K562 (cell line): ENCODE data around the gene S100A6. TPM values are rescaled to one million over a fixed set of nuclear protein-coding genes. Genes with fewer than 3 reads are reported as not detected.

Experiments used
- ADNP ChIP-seq: fragments of 200-800 bp; sonication (Bioruptor generic); IDR thresholded peaks from 2 replicates; pipeline ENCODE4 v1.6.1; 2016; ENCODE audit warnings: missing genetic modification characterization, missing compliant biosample characterization
- ASH1L ChIP-seq: fragments of 450-650 bp; IDR thresholded peaks from 2 replicates; pipeline ENCODE4 v1.6.1; 2018; ENCODE audit warnings: borderline replicate concordance, mild to moderate bottlenecking, low read depth; ENCODE audit not compliant: partially characterized antibody
- FIP1L1 ChIP-seq: fragments of 200-400 bp; formaldehyde crosslinking; IDR thresholded peaks from 2 replicates; pipeline ENCODE4 v1.6.1; 2018; ENCODE audit warnings: mild to moderate bottlenecking, low read depth, low read length; ENCODE audit not compliant: poor library complexity, severe bottlenecking
- HDAC1 ChIP-seq, 2 experiments: fragments of 450-650 bp; IDR thresholded peaks; 2 replicates each; pipeline ENCODE4 v1.6.1; 2016 to 2017; ENCODE audit warnings: inconsistent platforms in 1 of 2, mild to moderate bottlenecking in 1 of 2, moderate library complexity in 1 of 2
- HMG20A ChIP-seq: fragments of 450-650 bp; formaldehyde crosslinking; conservative IDR thresholded peaks from 2 replicates; pipeline ENCODE4 v1.4.0; 2020; ENCODE audit warnings: mild to moderate bottlenecking, mixed read lengths
- MAFG ChIP-seq: fragments of 450-650 bp; conservative IDR thresholded peaks from 2 replicates; pipeline ENCODE4 v1.6.1; 2016; ENCODE audit warnings: missing genetic modification characterization, missing compliant biosample characterization
- PTRF ChIP-seq: fragments of 450-650 bp; IDR thresholded peaks from 2 replicates; pipeline ENCODE4 v1.6.1; 2016; ENCODE audit warnings: mild to moderate bottlenecking, missing genetic modification characterization, missing compliant biosample characterization
- SMARCA4 ChIP-seq: fragments of 450-650 bp; IDR thresholded peaks from 2 replicates; pipeline ENCODE4 v1.6.1; 2016
- ZNF143 ChIP-seq: sonication (generic); formaldehyde crosslinking; IDR thresholded peaks from 2 replicates; pipeline ENCODE4 v1.9.0; 2022; ENCODE audit warnings: mild to moderate bottlenecking, missing genetic modification reagents
- polyA plus RNA-seq, 8 experiments: library from polyadenylated mRNA; depleted of rRNA in 4 of 8; stranded (reverse) in 5 of 8; unstranded in 3 of 8; fragments of >200 nt; fragmentation: Nextera tagmentation in 2 of 8; fragmentation: Illumina TruSeq in 1 of 8; extraction: Ambion mirVana in 2 of 8; extraction: Trizol in 1 of 8; gene quantifications; 2 replicates each; pipeline versions ENCODE4 v1.2.1 to v1.2.3, GENCODE V29; 2011 to 2014; ENCODE audit warnings: inconsistent platforms in 1 of 8, missing spikeins in 1 of 8
- total RNA-seq, 7 experiments: library from RNA; depleted of rRNA in 6 of 7; stranded (reverse); fragments of >200 nt in 6 of 7; fragmentation: Illumina TruSeq in 2 of 7; extraction: Trizol in 2 of 7; gene quantifications; 2 replicates each; pipeline versions ENCODE4 v1.2.1 to v1.2.3, GENCODE V29; 2011 to 2021; ENCODE audit warnings: low replicate concordance in 1 of 7
- TF ChIP-seq, protein P1 (sequence below), 2 experiments: fragments of 450-650 bp in 1 of 2; IDR thresholded peaks; 2 replicates each; pipeline ENCODE4 v1.6.1; 2011 to 2017; ENCODE audit warnings: low read depth in 2 of 2, antibody characterized with exemption in 1 of 2, borderline replicate concordance in 1 of 2, low read length in 1 of 2, mild to moderate bottlenecking in 1 of 2, mixed read lengths in 1 of 2; ENCODE audit not compliant: control insufficient read depth in 1 of 2
- TF ChIP-seq, protein P2 (sequence below): sonication (generic); IDR thresholded peaks from 2 replicates; pipeline ENCODE4 v1.6.1; 2016
- TF ChIP-seq, protein P3 (sequence below): sonication (generic); formaldehyde crosslinking; IDR thresholded peaks from 2 replicates; pipeline ENCODE4 v1.8.0; 2023; ENCODE audit warnings: mild to moderate bottlenecking, missing genetic modification reagents

Gene S100A6
- total and polyA plus RNA-seq, 9 of the 15 experiments (the other 6 are each of a cell fraction or from before 2014, with no cell fraction given) = 9.8 to 66.5 (median 23.2) TPM

DNA sequence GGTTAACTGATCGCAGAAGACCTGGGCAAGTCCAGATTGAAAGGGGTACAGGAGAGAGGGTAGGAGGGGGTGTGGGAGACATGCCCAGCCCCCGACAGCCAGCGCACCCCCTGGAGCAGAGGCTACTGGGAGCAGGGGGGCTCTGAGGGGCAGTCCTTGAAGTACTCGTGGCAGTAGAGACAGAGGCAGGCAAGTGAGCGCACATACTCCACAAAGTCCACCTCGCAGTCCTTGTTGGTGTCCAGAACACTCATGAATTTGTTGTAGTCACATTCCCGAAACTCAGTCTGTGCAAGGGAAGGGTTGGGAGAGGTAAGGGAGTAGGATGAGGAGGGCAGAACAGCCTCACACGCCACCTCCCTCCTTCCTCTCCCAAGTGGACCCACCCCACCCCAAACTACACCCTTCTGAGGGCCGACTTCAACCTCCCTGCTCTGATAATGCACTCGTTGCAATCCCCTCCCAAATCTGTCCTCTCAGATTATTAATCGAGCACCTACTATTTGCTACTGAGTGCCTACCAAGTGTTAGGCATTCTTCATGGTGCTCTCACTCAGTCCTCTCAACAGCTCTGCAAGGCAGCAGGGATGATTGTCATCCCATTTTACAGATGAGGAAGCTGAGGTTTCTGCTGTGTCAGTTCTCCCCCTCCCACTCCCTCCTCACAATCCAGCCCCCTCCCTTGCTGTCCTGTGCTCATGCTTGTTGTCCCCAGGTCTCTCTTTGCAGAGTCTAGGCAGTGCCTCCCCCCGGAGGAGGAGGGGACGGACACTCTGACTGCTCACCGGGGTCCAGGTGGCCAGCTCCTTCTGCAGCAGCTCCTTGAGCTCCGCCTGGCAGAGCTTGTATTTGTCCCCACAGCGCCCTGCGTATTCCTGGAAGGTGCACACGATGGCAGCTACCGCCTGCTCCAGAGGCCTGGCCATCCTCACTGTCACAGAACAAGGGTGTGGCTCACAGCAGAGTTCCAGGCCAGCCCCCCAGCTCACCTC, 12.1 kb upstream of the S100A6 start (continued):
- TF ChIP-seq FIP1L1 (no peak), PTRF (no peak), ADNP (tag) (peak; percentile 88), ASH1L (no peak), HDAC1 (IDR thresholded peaks at IDR 0.05) (peak in 1 of 2 experiments; percentile 15; a peak in 1 of 4 replicates), ZNF143 (no peak), SMARCA4 (no peak), MAFG (tag) (peak; percentile 52; the same call in 1 of the 2 replicates), HMG20A (no peak)
- TF ChIP-seq, protein P1, sequence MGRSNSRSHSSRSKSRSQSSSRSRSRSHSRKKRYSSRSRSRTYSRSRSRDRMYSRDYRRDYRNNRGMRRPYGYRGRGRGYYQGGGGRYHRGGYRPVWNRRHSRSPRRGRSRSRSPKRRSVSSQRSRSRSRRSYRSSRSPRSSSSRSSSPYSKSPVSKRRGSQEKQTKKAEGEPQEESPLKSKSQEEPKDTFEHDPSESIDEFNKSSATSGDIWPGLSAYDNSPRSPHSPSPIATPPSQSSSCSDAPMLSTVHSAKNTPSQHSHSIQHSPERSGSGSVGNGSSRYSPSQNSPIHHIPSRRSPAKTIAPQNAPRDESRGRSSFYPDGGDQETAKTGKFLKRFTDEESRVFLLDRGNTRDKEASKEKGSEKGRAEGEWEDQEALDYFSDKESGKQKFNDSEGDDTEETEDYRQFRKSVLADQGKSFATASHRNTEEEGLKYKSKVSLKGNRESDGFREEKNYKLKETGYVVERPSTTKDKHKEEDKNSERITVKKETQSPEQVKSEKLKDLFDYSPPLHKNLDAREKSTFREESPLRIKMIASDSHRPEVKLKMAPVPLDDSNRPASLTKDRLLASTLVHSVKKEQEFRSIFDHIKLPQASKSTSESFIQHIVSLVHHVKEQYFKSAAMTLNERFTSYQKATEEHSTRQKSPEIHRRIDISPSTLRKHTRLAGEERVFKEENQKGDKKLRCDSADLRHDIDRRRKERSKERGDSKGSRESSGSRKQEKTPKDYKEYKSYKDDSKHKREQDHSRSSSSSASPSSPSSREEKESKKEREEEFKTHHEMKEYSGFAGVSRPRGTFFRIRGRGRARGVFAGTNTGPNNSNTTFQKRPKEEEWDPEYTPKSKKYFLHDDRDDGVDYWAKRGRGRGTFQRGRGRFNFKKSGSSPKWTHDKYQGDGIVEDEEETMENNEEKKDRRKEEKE (IDR thresholded peaks at IDR 0.05; ENCODE audit: borderline replicate concordance in 1 of 2, control insufficient read depth in 1 of 2, low read depth in 2 of 2, low read length in 1 of 2) = no peak
- TF ChIP-seq, protein P2, sequence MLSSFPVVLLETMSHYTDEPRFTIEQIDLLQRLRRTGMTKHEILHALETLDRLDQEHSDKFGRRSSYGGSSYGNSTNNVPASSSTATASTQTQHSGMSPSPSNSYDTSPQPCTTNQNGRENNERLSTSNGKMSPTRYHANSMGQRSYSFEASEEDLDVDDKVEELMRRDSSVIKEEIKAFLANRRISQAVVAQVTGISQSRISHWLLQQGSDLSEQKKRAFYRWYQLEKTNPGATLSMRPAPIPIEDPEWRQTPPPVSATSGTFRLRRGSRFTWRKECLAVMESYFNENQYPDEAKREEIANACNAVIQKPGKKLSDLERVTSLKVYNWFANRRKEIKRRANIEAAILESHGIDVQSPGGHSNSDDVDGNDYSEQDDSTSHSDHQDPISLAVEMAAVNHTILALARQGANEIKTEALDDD = no peak
- TF ChIP-seq, protein P3, sequence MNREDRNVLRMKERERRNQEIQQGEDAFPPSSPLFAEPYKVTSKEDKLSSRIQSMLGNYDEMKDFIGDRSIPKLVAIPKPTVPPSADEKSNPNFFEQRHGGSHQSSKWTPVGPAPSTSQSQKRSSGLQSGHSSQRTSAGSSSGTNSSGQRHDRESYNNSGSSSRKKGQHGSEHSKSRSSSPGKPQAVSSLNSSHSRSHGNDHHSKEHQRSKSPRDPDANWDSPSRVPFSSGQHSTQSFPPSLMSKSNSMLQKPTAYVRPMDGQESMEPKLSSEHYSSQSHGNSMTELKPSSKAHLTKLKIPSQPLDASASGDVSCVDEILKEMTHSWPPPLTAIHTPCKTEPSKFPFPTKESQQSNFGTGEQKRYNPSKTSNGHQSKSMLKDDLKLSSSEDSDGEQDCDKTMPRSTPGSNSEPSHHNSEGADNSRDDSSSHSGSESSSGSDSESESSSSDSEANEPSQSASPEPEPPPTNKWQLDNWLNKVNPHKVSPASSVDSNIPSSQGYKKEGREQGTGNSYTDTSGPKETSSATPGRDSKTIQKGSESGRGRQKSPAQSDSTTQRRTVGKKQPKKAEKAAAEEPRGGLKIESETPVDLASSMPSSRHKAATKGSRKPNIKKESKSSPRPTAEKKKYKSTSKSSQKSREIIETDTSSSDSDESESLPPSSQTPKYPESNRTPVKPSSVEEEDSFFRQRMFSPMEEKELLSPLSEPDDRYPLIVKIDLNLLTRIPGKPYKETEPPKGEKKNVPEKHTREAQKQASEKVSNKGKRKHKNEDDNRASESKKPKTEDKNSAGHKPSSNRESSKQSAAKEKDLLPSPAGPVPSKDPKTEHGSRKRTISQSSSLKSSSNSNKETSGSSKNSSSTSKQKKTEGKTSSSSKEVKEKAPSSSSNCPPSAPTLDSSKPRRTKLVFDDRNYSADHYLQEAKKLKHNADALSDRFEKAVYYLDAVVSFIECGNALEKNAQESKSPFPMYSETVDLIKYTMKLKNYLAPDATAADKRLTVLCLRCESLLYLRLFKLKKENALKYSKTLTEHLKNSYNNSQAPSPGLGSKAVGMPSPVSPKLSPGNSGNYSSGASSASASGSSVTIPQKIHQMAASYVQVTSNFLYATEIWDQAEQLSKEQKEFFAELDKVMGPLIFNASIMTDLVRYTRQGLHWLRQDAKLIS = no peak
